ENCODE data around the gene SCT. TPM values are rescaled to one million over a fixed set of nuclear protein-coding genes. Genes with fewer than 3 reads are reported as not detected.
A peak's percentile ranks its signal among the peaks of the same experiment; 100 is the strongest.

SCT gene
- polyA plus RNA-seq, 3 donors, result not detected

DNA sequence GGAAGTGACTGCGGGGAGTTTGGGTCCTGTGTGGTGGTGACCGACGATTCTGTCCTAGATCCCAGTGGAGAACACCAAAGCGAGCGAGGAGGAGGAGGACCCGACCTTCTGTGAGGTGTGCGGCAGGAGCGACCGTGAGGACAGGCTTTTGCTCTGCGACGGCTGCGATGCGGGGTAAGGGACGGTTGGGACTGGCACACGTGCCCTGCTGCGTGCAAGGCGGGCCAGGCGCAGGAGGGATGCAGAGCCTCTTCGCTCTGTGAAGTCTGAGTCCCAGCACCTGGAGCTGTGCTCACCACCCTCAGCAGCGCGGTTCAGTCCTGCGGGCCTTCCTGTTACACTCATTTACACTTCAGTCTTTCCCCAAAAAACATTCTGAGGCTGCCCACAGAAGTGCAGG lies 34.5 kb downstream of the SCT start:
- H3K27ac Mint-ChIP-seq, result no peak overlapping the region
- TF ChIP-seq, protein P1, sequence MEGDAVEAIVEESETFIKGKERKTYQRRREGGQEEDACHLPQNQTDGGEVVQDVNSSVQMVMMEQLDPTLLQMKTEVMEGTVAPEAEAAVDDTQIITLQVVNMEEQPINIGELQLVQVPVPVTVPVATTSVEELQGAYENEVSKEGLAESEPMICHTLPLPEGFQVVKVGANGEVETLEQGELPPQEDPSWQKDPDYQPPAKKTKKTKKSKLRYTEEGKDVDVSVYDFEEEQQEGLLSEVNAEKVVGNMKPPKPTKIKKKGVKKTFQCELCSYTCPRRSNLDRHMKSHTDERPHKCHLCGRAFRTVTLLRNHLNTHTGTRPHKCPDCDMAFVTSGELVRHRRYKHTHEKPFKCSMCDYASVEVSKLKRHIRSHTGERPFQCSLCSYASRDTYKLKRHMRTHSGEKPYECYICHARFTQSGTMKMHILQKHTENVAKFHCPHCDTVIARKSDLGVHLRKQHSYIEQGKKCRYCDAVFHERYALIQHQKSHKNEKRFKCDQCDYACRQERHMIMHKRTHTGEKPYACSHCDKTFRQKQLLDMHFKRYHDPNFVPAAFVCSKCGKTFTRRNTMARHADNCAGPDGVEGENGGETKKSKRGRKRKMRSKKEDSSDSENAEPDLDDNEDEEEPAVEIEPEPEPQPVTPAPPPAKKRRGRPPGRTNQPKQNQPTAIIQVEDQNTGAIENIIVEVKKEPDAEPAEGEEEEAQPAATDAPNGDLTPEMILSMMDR (IDR thresholded peaks at IDR 0.05), result no peak
- Histone ChIP-seq H3K9me3 (replicated peaks in 1 of 2; ENCODE audit: control insufficient read depth in 1 of 2, insufficient read depth in 1 of 2, low read length in 2 of 2) (no peaks in the 10 kb centered on the region), H3K27ac (ENCODE audit: low read depth in 1 of 2, low read length in 2 of 2) (no peak overlapping the region), H2AFZ (ENCODE audit: insufficient read depth, low read depth, low read length, poor library complexity, severe bottlenecking) (no peak overlapping the region), H3K9ac (ENCODE audit: insufficient read depth, low read length, poor library complexity, severe bottlenecking) (no peak overlapping the region), H4K20me1 (ENCODE audit: insufficient read depth, low read length) (peaks cover 65% of the 10 kb centered on the region), H3K4me1 (ENCODE audit: control insufficient read depth in 1 of 2, insufficient read depth in 2 of 2, low read length in 2 of 2) (peaks cover 12% of the 10 kb centered on the region in 2 donors), H3K27me3 (ENCODE audit: control insufficient read depth in 2 of 2, insufficient read depth in 2 of 2, low read length in 2 of 2) (no peaks in the 10 kb centered on the region), H3K79me2 (ENCODE audit: insufficient read depth, low read length) (peaks cover 22% of the 10 kb centered on the region), H3K36me3 (replicated peaks in 1 of 2; ENCODE audit: control insufficient read depth in 1 of 2, insufficient read depth in 2 of 2, low read length in 2 of 2) (peaks cover 73 to 90% of the 10 kb centered on the region in 2 donors), H3K4me2 (replicated peaks; ENCODE audit: extremely low read depth, low read length, poor library complexity, severe bottlenecking) (no peak overlapping the region), H3K4me3 (replicated peaks in 1 of 3; ENCODE audit: low read depth in 2 of 3, low read length in 3 of 3) (no peak overlapping the region)
- 98% methylated on average over 22 of the region's 22 CpGs for WGBS (ENCODE audit: insufficient coverage)
- H3K9me3 Mint-ChIP-seq, result no peaks in the 10 kb centered on the region
- H3K4me3 Mint-ChIP-seq, result no peak overlapping the region
- intact Hi-C loops (cut with micrococcal nuclease), result no loop called here
- peaks cover 0 to 2% (median 0%) of the 10 kb centered on the region in 3 donors for H3K27me3 Mint-ChIP-seq (ENCODE audit: low read depth in 3 of 3)
- peaks cover 82 to 94% of the 10 kb centered on the region in 2 donors for H3K36me3 Mint-ChIP-seq
- H3K4me1 Mint-ChIP-seq, result peaks cover 13% of the 10 kb centered on the region
- no peak for DNase-seq

DNA sequence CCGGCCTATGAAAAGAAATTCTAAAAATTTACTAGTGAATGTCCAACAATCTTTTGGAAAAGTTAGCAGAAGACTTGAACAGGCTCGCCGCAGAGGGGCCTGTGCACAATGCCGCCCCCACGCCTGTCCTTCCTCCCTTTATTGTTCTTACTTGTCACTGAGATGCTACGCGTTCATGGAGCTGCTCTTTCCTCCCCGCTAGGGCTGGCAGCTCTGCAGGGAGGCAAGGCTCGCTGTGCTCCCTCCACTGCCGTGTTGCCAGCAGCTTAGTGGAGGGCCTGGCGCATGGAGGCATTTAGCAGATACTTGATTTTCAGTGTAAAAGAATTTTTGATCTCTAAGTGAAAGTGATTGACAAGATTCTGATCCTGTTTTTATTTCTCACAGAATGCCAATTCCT lies 36.0 kb downstream of the SCT start:
- 88% methylated on average over 7 of the region's 11 CpGs for WGBS (ENCODE audit: insufficient coverage)
- Mint-ChIP-seq H3K27ac (peak overlapping the region in 1 of 7 donors; percentile 8), H3K9me3 (no peaks in the 10 kb centered on the region), H3K36me3 (peaks cover 82 to 94% of the 10 kb centered on the region in 2 donors), H3K4me3 (no peak overlapping the region), H3K4me1 (peaks cover 25% of the 10 kb centered on the region), H3K27me3 (ENCODE audit: low read depth in 3 of 3) (peaks cover 0 to 2% (median 0%) of the 10 kb centered on the region in 3 donors)
- H2AFZ ChIP-seq (ENCODE audit: insufficient read depth, low read depth, low read length, poor library complexity, severe bottlenecking), result no peak overlapping the region
- no peak overlapping the region for H3K4me3 ChIP-seq (replicated peaks in 1 of 3; ENCODE audit: low read depth in 2 of 3, low read length in 3 of 3)
- H3K4me1 ChIP-seq (ENCODE audit: control insufficient read depth in 1 of 2, insufficient read depth in 2 of 2, low read length in 2 of 2), result peaks cover 23 to 24% of the 10 kb centered on the region in 2 donors
- peaks cover 25% of the 10 kb centered on the region for H3K79me2 ChIP-seq (ENCODE audit: insufficient read depth, low read length)
- no peaks in the 10 kb centered on the region for H3K9me3 ChIP-seq (replicated peaks in 1 of 2; ENCODE audit: control insufficient read depth in 1 of 2, insufficient read depth in 1 of 2, low read length in 2 of 2)
- DNase-seq, result no peak
- peaks cover 67% of the 10 kb centered on the region for H4K20me1 ChIP-seq (ENCODE audit: insufficient read depth, low read length)
- peaks cover 71 to 91% of the 10 kb centered on the region in 2 donors for H3K36me3 ChIP-seq (replicated peaks in 1 of 2; ENCODE audit: control insufficient read depth in 1 of 2, insufficient read depth in 2 of 2, low read length in 2 of 2)
- H3K27ac ChIP-seq (ENCODE audit: low read depth in 1 of 2, low read length in 2 of 2), result no peak overlapping the region
- TF ChIP-seq, protein P1 (IDR thresholded peaks at IDR 0.05), result no peak
- no peak overlapping the region for H3K4me2 ChIP-seq (replicated peaks; ENCODE audit: extremely low read depth, low read length, poor library complexity, severe bottlenecking)
- intact Hi-C loops (cut with micrococcal nuclease), result no loop called here
- no peak overlapping the region for H3K9ac ChIP-seq (ENCODE audit: insufficient read depth, low read length, poor library complexity, severe bottlenecking)
- H3K27me3 ChIP-seq (ENCODE audit: control insufficient read depth in 2 of 2, insufficient read depth in 2 of 2, low read length in 2 of 2), result no peaks in the 10 kb centered on the region
